Suprapubic skin (tissue), 4 donors: Measurements from ENCODE around the gene LTA.

Source experiments
- CTCF ChIP-seq, 2 donors: fragments of 200-600 bp in 1 of 2; fragments of 450-650 bp in 1 of 2; sonication (generic) in 1 of 2; IDR thresholded peaks; one replicate each; pipeline ENCODE4 v1.5.1; 2016 to 2019; ENCODE audit warnings: antibody characterized with exemption in 2 of 2, mild to moderate bottlenecking in 1 of 2, moderate library complexity in 1 of 2
- EP300 ChIP-seq: sonication (generic); formaldehyde crosslinking; IDR thresholded peaks from one replicate; pipeline ENCODE4 v1.6.1; 2017; ENCODE audit warnings: antibody characterized with exemption
- POLR2A ChIP-seq, 2 donors: fragments of 450-650 bp; IDR thresholded peaks; one replicate each; pipeline ENCODE4 v1.6.1; 2017; ENCODE audit warnings: antibody characterized with exemption in 2 of 2, mild to moderate bottlenecking in 2 of 2, moderate library complexity in 2 of 2
- POLR2AphosphoS5 ChIP-seq, 3 donors: sonication (generic); formaldehyde crosslinking; IDR thresholded peaks; one replicate each; pipeline ENCODE4 v1.6.1; 2017; ENCODE audit warnings: antibody characterized with exemption in 3 of 3

GRCh38 chr6:31586008-31586407 is 13.9 kb downstream of the LTA start, which contains the start of gene LST1:
- no peak for TF ChIP-seq EP300
- no peak for TF ChIP-seq CTCF (IDR thresholded peaks at IDR 0.05)
- no peak for TF ChIP-seq POLR2AphosphoS5 (IDR thresholded peaks at IDR 0.05)
- no peak for TF ChIP-seq POLR2A (IDR thresholded peaks at IDR 0.05)
